ENCODE data around the gene CPT1B. TPM values are rescaled to one million over a fixed set of nuclear protein-coding genes. Genes with fewer than 3 reads are reported as not detected.
A peak's percentile ranks its signal among the peaks of the same experiment; 100 is the strongest.

The CPT1B gene
- total RNA-seq, 1 donor from 2014 or later = 2.1 TPM

- H3K27me3 ChIP-seq (ENCODE audit: control insufficient read depth, insufficient read depth, low read length) = peaks cover 10% of the 10 kb centered on the region
Observed at GRCh38 chr22:50526108-50526833, 52.0 kb downstream of the CPT1B start.

GRCh38 chr22:50525858-50526107 lies 52.4 kb downstream of the CPT1B start:
- Histone ChIP-seq H3K4me3 (ENCODE audit: low read depth, low read length) (peak overlapping the region; percentile 53), H3K36me3 (ENCODE audit: control insufficient read depth, insufficient read depth, low read length) (peaks cover 4% of the 10 kb centered on the region), H3K27me3 (ENCODE audit: control insufficient read depth, insufficient read depth, low read length) (peaks cover 7% of the 10 kb centered on the region)
- DNase-seq (ENCODE audit: low read depth) = no peak
- no peak for TF ChIP-seq CTCF (IDR thresholded peaks at IDR 0.05; ENCODE audit: insufficient read depth, low read length, poor library complexity, severe bottlenecking)

More at GRCh38 chr22:50526108-50526833, 52.0 kb downstream of the CPT1B start:
- no peak for DNase-seq (ENCODE audit: low read depth)
- Histone ChIP-seq H3K4me3 (ENCODE audit: low read depth, low read length) (peak overlapping the region; percentile 53), H3K36me3 (ENCODE audit: control insufficient read depth, insufficient read depth, low read length) (peaks cover 4% of the 10 kb centered on the region)
- TF ChIP-seq CTCF (IDR thresholded peaks at IDR 0.05; ENCODE audit: insufficient read depth, low read length, poor library complexity, severe bottlenecking) = no peak

DNA sequence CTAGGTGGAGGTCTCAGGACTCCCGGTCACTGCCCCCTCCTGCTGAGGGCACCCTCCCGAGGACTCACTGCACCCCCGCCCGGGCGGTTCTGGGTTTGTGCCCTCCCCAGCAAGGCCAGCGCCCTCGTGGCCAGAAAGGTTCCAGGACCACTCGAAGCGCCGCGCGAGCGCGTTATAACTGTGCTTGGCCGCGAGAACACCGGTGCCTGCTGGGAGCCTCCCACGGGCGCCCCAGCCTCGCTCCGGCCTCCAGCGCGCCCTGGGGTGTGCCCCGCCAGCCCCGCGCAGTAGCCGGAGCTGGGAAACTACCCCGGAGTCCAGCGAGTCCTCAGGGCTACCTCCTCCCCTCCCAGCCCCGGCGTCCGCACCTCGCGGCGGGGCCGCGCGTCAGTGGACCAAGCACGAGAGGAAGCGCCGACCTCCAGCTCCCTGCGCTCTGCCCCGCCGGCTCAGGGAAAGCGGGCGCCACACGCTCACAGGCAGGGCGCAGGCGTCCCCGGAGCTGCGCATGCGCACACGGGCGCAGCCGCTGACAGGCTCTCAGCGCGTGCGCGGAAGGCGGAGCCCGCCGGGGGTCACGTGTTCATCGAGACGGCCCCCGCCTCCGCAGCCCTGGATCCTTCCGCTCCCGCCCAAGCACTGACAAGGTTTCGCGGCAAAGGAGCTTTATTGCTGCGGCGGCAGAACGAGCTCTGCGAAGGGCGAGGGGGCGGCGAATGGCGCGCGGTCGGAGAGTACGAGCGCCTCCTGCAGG lies 52.9 kb downstream of the CPT1B start, which contains the start of gene SCO2:
Gene SCO2 (minus strand): TSS at position 495 of the 754 bp plus-strand sequence. CDS start 1,187 bp downstream, outside the sequence.
- peak within 1 kb of the TSS; percentile 53 for H3K4me3 ChIP-seq (ENCODE audit: low read depth, low read length)
- DNase-seq (ENCODE audit: low read depth) = peak; percentile 79
- TF ChIP-seq CTCF (IDR thresholded peaks at IDR 0.05; ENCODE audit: insufficient read depth, low read length, poor library complexity, severe bottlenecking) = peak; percentile 28
- peaks cover 2% of the 10 kb centered on the region for H3K27me3 ChIP-seq (ENCODE audit: control insufficient read depth, insufficient read depth, low read length)
- H3K36me3 ChIP-seq (ENCODE audit: control insufficient read depth, insufficient read depth, low read length) = peaks cover 4% of the 10 kb centered on the region

DNA sequence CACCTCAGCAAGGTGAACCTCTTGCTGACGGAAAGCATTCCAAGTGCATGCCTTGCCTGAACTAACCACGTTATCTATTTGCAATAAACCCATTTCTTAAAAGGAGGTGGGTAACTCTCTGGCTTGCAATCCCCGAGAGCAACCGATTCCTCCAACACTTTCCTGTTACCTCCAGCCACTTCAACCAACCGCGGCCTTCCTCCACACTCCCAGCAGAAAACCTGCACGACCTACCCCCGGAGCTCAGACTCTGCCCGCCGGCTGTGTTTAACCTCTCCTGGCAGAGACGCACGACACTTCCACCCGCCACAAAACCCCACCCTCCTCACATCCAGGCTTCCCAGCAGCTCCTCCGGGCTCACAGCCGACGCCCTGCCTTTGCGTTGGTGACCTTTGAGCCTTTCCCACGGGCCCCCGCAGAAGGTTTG lies 53.5 kb downstream of the CPT1B start:
- no peak for DNase-seq (ENCODE audit: low read depth)
- Histone ChIP-seq H3K27me3 (ENCODE audit: control insufficient read depth, insufficient read depth, low read length) (no peaks in the 10 kb centered on the region), H3K4me3 (ENCODE audit: low read depth, low read length) (peak overlapping the region; percentile 53), H3K36me3 (ENCODE audit: control insufficient read depth, insufficient read depth, low read length) (peaks cover 4% of the 10 kb centered on the region)
- TF ChIP-seq CTCF (IDR thresholded peaks at IDR 0.05; ENCODE audit: insufficient read depth, low read length, poor library complexity, severe bottlenecking) = no peak

DNA sequence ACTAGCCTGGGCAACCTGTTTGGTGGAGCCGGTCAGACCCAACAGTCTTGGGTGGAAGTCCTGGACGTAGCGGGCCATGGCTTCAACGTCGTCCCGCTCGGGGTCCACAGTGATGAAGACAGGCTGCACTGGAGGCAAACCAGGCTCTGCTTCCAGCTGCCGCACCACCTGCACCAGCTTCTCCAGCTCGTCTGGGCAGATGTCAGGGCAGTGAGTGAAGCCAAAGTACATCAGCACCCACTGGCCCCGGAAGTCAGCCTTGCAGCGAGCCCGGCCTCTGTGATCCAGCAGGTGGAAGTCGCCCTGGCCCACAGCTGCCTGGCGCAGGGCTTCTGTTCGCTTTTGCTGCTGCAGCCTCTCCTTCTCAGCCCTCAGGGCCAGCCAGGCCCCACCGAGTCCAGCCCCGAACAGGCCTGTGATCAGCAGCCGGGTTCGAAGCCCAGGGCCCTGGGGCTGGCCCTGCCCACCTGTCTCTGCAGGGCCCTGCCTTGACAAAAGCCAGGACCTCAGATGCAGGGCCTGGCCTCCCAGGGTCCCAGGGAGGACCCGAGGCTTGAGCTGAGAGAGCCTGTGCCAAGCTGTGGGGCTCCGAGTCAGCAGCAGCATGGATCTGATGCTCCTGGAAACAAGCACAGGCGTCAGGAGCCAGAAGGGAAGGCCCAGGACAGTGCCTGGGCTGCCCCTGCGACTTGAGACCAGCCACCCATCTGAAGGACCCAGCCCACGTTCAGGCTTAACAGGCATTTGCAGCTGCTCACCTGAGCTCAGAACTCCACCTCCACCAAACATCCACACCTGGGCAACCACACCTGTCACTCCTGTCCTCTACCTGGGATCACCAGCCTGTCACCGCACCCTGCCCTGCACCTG lies 54.2 kb downstream of the CPT1B start:
- no peaks in the 10 kb centered on the region for H3K27me3 ChIP-seq (ENCODE audit: control insufficient read depth, insufficient read depth, low read length)
- no peak for DNase-seq (ENCODE audit: low read depth)
- H3K36me3 ChIP-seq (ENCODE audit: control insufficient read depth, insufficient read depth, low read length) = peaks cover 4% of the 10 kb centered on the region
- no peak for TF ChIP-seq CTCF (IDR thresholded peaks at IDR 0.05; ENCODE audit: insufficient read depth, low read length, poor library complexity, severe bottlenecking)
- peak overlapping the region; percentile 53 for H3K4me3 ChIP-seq (ENCODE audit: low read depth, low read length)

All from kidney epithelial cell (primary cell).